NCI-H2107 treated with DMSO at 0.1 percent for 48 hours (cell line): Measurements from ENCODE around the gene SPR.

Source experiments
- DNase-seq: peaks from one replicate; lab custom pipeline; 2025; ENCODE audit not compliant: unreplicated experiment; lab: John Stamatoyannopoulos, UW

SPR gene

DNA sequence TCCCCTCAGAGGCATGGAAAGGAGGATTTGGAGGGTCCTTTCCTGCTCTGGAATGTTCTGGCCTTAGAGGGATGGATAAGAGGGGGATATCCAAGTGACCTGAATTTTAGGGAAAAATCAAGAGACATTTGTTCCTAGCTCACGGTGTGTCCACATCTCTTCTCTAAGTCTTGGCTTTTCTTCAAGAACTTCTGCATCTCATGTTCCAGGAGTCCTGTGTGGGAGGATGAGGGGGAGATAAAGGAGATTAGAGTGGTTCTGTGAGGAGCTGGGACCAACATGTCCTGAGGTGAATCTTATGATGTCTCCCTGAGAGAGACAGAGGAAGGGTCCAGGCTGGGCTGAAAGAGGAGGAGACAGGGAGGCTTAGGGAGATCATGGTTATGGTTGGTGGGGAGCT, 41.8 kb downstream of the SPR start:
- no peak for DNase-seq

DNA sequence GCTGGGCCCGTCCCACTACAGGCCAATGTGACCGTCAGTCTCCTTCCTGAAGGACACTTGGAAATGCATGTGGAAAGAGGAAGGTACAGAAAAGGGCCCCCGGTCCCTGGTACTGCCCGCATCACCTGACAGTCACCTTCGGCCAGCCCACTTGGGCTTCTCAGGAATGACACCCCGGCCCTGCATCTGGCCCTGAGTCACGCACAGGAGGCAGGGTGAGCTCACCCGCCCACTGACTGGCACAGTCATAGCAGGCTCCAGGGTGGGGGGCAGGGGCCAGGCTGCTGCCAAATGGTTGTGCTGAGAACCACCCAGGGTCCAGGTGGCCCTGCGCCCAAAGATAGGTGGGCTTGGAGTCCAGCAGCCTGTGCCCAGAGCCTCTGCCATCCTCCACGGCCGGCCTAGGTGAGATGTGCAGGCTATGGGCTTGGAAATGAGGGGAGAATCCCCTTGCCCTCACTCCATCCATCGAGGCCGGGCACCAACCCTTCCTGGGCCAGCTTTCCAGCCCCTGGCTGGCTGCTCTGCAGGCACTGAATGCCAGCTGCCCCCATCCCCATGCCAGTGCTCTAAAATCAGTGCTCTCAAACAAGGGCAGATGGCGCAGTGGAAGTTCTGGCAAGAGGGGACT, 44.2 kb downstream of the SPR start:
- DNase-seq: no peak

DNA sequence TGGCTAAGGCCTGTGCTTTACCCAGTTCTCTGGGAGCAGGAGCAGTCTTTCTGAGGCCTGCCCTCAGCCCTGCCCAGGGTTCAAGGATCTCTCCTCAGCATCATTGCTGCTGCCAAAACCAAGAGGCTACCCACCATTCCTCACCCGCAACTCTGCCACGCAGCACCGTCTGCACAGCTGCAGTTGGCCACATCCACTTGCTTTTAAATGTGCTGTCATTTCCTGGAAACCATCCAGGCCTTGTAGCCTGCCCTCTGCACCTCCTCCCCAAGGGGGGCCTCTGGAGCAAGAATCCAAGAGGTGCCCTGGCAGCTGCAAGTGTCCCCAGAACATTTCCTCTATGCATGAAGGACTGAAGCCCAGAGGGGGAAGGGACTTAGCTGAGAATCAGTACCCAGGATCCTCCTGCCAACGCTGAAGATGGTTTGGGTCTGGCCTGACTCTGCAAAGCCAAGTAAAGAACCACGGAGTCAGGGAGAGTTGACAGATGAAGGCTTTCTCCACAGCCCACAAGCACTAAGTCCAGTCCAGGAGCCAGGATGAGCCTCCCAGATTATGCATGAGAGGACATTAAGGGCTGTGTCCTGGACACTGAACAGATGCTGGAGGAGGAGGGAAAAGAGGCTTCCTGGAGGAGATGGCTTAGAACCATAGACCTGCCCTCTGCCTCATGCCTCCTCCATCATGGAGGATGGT, 45.0 kb downstream of the SPR start:
- DNase-seq: no peak

DNA sequence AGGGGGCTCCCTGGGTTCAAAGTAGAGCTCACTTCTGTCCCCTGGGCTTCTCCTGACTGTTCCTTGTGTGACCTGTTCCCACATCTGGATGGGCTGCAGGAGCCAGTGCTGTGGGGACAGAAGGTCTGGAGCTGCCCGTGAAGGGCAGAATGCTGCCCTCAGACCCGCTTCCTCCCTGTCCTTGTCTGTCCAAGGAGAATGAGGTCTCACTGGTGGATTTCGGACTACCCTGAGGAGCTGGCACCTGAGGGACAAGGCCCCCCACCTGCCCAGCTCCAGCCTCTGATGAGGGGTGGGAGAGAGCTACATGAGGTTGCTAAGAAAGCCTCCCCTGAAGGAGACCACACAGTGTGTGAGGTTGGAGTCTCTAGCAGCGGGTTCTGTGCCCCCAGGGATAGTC, 45.6 kb downstream of the SPR start:
- DNase-seq: no peak

DNA sequence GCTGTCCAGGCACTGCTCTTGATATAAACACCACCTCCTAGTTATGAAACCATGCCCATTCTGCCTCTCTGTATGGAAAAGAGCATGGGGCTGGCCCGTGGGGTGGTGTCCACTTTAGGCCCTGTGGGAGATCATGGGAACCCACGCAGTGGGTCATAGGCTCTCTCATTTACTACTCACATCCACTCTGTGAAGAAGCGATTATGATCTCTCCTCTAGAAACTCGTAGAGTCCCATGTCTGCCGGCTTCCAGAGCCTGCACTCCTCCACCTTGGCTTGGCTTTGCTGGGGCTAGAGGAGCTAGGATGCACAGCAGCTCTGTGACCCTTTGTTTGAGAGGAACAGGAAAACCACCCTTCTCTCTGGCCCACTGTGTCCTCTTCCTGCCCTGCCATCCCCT, 46.0 kb downstream of the SPR start:
- DNase-seq: no peak

DNA sequence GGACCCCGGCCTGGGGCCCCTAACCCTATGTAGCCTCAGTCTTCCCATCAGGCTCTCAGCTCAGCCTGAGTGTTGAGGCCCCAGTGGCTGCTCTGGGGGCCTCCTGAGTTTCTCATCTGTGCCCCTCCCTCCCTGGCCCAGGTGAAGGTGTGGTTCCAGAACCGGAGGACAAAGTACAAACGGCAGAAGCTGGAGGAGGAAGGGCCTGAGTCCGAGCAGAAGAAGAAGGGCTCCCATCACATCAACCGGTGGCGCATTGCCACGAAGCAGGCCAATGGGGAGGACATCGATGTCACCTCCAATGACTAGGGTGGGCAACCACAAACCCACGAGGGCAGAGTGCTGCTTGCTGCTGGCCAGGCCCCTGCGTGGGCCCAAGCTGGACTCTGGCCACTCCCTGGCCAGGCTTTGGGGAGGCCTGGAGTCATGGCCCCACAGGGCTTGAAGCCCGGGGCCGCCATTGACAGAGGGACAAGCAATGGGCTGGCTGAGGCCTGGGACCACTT, 46.5 kb downstream of the SPR start:
- no peak for DNase-seq

DNA sequence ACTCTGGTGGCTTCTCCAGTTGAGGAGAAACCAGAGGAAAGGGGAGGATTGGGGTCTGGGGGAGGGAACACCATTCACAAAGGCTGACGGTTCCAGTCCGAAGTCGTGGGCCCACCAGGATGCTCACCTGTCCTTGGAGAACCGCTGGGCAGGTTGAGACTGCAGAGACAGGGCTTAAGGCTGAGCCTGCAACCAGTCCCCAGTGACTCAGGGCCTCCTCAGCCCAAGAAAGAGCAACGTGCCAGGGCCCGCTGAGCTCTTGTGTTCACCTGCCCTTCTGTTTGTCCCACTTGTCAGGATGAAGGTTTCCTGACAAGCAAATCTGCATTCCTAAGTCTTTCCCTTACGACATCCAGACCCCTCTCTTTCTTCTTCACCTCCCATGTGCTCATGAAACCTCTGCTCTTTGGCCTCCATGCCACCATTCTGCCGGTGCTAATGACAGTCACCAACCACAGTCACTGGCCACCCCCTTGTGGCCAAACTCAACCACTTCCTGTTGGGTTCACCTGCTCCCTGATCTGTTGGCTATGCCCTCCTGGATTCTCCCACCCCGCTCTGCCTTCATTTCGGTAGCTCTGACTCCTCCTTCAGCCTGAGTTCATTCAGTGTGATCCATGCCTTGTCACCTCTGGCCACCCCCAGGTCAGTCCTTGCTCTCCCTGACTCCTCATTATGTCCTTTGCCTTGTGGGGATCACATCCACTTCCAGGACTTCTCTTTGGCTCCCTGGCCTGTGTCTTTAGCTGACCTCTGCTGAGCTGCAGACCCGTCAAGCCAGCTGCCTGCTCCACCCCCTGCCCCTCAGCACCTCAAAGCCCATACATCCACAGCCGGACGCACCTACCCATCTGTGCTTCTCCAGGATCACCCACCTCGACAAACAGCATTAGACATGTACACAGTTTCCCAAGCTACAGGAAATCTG, 47.7 kb downstream of the SPR start:
- no peak for DNase-seq

DNA sequence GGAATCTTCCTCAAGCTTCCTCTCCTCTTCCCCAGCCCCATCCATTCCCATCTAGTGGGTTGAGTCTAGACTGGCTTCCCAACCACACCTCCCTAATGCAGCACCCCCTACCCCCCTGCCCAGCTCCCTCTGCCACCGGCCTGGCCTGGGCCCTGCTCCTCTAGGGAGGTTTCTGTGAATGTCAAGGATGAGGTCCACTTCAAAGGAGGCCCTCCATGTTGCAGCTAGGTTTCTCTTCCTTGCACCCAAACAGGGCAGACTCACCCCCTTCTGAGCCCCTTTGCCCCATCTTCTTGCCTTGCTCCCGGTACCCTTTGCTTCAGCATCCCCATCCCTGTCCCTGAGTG, 48.4 kb downstream of the SPR start:
- no peak for DNase-seq

DNA sequence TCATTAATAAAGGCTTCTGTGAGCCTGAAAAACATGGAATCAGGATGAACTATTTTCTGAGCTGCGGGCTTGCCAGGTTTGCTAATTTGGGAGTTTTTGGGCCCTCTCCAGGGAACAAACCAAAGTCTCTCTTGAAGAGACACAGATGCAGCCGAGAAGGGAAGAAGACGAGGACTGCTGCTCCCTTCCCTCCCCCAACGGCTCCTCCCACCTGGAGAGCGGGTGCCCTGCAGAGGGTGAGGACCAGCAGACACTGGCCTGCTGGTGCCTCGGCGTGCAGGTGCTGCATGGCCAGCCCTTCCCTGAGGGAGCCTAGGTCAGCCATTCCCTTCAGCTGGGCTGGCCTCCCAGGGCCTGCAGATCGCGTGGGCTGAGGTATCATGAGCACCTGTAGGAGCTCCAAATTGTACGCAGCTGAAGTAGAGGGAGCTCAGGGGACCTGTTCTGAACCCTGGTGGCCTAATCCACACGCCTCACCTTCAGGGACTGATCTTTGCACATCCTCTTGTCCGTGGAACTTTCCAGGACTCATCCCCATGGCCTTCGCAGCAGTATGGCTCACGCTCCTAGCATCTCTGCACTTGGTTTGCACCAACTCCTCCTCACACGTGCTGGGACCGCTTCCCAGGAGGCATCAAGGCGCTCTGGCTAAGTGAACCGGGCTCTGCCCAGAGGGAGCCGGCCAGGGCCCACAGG, 49.6 kb downstream of the SPR start:
- no peak for DNase-seq

DNA sequence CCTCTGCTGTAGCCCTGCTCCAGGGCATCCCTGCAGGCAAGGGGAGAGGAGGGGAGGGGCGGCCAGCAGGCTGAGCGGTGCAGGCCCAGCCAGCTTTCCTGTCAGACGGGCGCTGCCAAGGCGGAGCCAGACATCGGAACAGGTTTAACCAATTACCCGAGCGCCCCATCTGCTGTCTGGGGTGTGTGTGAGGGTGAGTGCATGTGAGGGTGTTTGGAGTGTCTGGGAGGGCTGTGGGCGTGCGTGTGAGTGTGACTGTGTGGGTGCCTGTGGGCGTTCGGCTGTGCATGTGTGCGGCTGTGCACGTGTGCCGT, 50.1 kb downstream of the SPR start:
- DNase-seq: no peak

DNA sequence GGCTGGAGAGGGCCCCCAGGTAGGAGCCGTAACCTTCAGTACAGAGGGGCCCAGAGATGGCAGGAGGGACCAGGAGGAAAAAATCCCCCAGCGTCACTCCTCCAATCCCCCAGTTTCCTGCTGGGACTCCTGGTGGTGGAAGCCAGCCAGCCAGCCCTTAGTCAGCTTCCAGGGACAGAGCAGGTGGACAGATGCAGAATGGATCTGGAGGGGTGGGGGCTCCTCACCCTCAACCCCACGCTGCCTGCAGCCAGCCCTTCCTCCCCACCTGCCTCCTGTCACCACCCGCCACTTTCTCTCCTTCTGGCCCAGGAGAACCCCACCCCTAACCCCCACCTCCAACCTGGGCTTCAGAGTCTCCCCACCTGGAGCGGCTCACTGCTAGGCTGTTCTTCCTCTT, 51.2 kb downstream of the SPR start:
- DNase-seq: no peak

DNA sequence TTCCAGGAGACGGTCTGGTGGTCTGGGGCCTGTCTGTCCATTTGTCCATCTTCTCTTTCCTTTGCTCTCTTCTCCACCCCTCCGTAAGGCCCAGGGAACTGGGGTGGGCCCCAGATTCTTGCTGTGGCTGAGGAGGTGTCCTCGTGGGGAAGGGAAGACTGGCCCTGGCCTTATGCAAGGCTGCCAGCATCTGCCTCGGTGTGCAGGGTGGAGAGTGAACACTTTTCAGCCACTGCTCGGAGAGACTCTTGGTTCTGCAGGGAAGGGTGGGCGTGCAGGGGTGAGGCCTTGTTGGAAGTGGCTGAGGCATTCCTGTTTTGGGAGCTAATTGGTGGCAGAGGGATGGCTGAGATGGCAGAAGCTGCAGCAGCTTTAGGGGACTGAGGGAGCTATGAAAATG, 53.2 kb downstream of the SPR start:
- DNase-seq: no peak

DNA sequence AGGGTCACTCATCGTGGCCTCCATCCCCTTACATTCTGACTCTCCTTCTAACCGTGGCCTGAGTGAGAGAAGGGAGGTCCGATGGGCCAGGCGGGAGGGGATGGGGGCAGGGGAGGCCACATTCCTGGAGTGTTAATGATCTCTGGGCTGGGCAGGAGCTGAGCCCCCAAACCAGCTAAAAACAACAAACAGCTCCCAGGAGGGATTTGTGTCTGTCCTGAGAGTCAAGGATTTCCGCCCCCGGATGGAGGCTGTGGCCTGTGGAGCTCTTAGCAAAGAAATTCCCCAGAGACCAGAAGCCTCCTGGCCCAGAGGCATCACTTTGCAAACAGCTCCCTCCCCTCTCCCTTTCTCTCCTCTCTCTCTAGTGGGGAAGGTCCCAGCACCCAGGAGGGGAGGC, 53.6 kb downstream of the SPR start:
- peak; percentile 12 for DNase-seq
